EL (cell line): ENCODE measurements around the gene TMEM213.
A peak's percentile ranks its signal among the peaks of the same experiment; 100 is the strongest.

ENCODE experiments used
- DNase-seq: peaks from one replicate; pipeline ENCODE4 v3.0.0-alpha.2; 2016

Gene TMEM213

DNA sequence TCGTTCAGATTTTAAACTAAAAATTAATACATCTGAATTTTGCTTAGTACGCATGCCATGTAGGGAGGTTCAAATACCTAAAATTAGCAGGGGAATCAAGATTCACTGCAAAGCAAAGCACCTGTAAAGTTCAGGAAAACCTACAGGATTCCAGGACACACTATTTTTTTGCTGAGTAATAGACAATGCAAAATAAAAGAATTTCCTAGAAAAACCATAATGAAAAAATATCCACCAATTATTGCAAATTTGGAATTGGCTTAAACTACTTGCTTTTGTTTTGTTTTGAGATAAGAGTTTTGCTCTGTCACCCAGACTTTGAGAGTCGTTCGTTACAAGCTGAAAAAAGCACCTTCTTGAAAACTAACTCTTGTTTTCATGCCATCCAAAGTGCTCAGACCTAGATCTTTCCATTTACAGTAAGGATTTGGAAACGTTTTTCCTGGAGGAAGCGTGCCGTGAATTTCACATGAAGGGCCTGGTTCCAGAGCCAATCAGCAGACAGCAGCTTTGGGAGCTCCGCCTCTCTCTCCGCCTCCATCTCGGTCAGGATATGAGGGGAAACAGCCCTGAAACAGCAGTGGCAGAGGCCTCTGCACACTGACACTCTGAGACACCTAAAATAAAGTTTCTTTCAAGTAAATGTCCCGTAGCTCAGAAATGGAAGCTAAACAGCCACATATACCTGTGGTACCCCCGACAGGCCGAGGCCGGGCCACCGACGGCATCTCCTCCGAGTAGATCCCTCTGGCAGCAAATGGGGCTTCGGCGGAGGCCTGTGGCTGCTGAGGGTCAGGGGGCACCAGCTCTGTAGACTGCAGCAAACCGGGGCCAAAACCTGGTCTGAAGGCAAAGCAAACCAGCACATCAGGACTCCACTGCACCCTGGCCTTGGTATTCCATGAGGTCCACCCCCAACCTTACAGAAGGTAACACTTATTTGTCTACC lies 46.1 kb downstream of the TMEM213 start:
- DNase-seq: no peak

DNA sequence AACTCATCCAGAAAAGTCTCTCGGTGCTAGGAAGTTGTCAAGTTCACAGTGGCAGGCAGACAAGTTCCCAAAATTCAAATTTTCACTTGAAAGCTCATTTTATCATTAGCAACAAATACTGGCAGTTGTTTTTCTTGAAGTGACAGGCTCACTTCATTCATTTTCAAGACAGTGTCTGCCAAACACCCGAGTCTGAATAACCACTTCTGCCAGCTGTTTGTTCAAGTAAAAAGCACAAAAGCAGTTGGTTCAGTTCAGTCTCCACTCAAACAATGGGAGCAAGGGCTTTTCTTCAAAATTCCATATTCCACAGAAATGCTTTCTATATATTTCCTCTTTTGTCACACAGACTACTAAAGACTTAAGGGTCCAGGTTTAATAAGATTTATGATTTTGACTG lies 47.9 kb downstream of the TMEM213 start:
- DNase-seq: no peak

DNA sequence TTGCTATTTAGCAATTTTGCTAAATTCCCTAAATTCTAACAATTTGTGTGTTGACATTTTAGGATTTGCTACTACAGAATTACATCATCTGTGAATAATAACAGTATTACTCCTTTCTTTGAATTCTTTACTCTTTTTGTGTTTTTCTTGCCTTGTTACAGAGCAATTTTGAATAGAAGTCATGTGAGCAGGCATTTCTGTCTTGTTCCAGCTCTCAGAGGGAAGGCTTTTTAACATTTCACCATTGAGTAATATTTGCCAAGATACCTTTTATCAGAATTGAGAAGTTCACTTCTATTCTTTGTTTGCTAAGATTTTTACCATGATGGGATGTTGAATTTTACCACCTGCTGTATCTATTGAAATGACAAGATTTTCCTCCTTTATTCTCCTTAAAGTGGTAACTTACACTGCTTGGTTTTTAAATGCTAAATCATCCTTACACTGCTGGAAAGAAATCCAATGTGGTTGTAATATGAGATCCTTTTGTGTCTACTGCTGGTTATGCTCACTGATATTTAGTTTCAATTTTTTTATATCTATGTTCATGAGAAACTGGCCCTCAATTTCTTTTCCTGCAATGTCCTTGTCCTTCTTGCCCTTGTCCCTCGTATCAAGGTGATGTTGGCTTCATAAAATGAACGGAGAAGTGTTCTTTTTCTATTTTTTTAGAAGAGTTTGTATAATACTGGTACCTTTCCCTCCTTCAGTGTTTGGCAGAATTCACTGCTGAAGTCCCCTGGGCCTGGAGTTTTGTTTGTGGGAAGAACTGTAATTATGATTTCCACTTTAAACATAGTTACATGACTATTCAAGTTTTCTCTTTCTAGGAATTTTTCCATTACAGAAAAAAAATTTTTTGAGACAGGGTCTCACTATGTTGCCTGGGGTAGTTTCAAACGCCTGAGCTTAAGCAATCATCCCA lies 50.5 kb downstream of the TMEM213 start:
- no peak for DNase-seq

DNA sequence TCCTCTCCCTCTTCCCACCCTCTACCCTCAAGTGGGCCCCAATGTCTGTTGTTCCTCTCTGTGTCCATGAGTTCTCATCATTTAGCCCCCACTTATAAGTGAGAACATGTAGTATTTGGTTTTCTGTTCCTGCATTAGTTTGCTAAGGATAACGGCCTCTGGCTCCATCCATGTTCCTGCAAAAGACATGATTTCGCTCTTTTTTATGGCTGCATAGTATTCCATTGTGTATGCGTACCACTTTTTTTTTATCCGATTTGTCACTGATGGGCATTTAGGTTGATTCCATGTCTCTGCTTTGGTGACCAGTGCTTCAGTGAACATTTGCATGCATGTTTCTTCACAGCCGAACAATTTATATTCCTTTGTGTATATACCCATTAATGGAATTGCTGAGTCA lies 51.9 kb downstream of the TMEM213 start:
- DNase-seq: no peak

DNA sequence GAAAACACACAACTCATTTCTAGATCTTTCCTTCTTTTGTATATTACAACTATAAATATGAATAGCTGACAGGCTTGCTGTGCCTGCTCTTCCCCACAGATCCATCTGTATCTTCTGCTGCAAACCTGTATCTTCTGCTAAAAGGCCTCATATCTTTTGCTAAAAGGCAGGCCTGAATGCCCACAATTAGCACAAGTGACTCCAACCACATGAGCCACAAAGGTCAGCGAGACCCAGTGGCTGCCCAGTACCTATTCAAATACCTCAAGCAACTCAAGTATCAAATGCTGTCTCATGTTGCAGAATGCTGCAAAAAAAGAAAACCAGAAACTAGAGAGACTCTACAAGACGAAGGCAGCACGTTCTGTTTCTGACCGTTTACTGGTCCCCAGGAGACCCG lies 54.7 kb downstream of the TMEM213 start:
- DNase-seq: no peak

DNA sequence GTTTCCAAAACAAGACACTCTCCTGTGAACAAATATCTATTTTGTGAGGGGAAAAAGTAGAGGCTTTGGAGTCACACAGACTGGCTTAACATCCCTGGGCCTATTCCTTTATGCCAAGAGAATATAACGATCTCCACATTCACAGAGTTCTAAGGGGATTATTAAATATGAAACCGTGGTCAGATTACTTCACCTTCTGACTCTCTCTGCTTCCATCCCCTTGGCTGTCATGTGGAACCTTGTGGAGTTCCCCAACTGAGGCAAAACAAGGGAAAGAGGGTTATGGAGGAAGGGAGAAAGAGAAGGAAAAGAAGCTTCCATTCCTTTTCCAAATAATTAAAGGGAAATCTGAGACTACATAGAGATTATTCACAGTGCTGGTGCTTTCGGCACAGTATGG lies 55.7 kb downstream of the TMEM213 start:
- no peak for DNase-seq

- no peak for DNase-seq
These were observed 56.4 kb downstream of the TMEM213 start for GRCh38 chr7:138854115-138854645.

DNA sequence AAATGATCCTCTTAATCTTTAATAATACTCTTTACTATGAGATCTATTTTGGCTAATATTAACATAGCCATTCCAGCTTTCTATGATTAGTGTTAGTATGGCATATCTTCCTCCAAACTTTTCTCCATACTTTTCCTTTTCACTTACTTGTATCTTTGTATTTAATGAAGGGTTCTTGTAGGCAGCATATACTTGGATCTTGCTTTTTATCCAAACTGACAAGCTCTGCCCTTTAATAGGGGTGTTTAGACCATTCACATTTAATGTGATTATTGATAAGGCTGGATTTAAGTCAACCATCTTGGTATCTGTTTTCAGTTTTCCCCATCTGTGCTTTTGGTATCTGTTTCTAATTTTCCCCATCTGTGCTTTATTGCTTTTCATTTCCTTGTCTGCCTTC lies 59.9 kb downstream of the TMEM213 start:
- no peak for DNase-seq

DNA sequence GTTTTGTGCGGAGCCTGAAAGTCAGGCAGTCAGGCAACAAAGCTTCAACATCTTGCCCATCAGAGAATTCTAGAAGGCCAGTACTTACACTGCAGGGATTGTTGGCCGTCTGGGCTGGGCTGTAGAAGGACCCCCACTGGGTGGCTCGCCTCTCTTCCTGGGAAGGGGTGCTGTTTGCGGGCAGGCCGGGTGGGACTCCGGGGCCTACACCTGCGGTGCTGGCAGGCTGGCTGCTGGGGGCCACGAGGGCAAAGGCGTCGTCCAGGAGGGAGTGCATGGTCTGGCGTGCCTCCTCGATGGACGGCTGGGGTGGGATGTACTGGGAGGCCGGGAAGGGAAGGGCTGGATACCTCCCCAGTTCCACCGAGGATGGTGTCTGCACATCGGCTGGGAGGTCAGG lies 63.3 kb downstream of the TMEM213 start:
- DNase-seq: no peak

DNA sequence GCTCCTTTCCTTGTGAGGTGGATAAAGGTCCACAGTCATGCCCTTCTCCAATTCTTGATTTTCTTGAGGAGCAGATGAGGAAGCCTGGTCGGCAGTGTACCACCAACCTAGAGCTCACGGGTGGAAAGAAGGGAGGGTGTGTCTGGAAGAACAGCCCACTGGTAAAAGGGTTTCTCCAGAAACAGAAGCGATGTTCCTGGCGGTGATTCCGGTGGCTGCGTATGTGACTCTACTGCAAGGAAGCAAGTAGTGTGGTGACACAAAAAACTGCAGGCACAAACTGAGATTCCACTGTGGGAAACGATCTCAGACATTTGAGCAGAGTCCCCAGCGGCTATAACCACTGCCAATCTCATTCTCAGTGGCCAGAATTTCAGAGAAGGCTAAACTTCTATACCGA lies 66.1 kb downstream of the TMEM213 start:
- no peak for DNase-seq

GRCh38 chr7:138864667-138865066 lies 66.9 kb downstream of the TMEM213 start:
- DNase-seq: peak; percentile 77

DNA sequence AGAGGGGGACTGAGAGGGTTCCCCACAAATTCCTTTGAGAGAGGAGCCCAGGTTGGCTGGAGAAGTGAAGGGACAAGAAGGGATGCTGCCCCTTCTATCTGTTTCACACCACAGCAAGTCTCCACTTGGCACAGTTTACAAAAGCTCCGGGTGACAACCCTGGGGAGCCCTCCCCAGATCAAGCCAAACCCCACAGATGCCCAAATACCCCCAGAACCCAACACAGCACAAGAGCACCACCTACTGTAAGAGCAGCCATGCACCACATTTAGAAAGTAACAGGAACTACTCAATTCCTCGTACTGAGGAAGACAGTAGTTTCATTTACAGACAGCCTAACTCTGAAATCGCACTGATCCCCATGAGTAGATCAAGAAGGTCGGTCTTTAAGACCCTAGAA lies 68.0 kb downstream of the TMEM213 start:
- no peak for DNase-seq

DNA sequence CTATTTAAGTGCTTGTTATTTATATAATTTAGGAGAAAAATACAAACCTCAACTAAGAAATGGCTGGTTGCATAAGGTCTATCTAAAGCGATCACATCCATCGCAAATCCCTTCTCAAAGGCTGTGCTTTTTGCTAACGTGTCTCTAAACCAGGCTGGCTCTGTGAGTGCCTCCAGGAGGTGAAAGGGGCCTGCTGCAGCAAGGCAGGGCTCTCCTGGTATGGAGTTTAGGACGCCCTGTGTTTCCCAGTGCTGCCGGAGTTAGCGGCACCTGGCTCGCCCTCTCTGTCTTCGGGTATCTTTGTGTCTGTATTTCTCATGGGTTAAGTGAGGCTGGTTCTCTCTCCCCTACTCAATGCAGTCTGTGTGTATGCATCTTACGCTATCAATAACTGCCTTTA lies 68.6 kb downstream of the TMEM213 start:
- no peak for DNase-seq

DNA sequence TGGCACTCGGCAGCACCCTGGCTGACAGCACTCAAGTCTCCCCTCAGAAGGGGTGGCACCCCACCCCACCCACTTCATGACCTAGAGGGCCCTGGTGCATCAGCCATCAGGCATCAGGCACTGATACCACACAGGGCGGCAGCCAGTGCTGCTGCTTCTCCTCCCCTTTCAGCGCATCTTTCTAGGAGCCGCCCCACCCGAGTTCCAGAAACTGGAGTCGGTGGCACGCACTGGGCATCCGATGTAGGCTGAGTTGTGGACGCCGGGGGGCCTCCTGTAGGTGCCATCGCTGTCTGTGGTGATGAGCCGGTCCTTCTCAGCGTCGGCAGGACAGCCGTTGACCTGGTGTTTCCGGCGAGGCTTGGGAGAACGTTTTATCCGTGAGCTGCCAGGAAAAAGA lies 70.0 kb downstream of the TMEM213 start:
- DNase-seq: no peak

DNA sequence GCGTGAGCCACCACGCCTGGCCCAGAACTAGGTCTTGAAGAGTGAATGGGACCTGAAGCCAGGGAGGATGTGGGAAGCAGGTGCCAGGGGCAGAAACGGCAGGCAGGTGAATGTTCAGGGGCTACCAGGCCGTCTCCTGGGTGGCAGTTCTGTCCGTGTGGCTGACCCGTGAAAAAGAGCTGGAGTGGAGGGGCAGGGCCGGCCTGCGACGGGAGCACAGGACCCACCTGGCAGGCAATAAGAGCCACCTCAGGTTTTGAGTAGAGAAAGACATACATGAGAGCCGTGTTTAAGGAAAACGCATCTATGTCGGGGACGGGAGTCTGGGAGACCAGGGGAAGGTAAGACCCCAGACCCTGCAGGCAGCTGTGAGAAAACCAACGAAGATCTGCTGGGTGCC lies 70.9 kb downstream of the TMEM213 start:
- DNase-seq: no peak

GRCh38 chr7:138869353-138869752 lies 71.6 kb downstream of the TMEM213 start:
- no peak for DNase-seq

DNA sequence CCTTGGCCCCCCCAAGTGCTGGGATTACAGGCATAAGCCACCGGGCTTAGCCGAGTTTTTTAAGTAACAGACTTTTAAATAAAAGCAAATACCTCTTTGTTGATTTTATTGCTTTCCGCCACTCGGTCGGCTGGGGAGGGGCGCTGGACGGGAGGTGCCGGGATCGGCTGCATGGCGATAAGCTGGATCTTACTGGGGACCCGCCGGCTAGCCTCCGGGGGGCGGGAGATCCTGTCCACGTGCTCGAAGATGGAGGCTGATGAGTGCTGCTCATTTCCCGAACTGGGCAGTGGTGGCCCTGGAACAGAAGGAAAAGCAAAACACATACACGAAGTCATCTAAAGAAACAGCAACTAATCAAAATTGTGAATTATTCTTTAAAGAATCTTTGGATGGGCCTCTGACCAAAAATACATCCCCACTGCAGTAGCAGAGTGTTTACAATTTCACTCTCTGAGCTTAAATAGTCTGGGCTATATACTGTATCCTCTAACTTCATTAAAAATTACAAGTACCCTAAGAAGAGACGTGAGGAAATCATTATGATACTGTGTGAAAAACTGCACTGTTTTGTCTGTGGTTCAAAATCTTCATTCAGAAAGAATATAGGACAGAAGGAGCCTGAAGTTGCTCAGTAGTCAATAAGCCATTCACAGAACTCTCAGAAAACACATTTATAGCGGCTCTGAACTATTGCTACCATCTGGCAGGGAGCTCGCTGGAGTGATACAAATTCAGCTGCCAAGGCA lies 73.4 kb downstream of the TMEM213 start:
- no peak for DNase-seq

GRCh38 chr7:138871814-138872090 lies 74.0 kb downstream of the TMEM213 start:
- no peak for DNase-seq

- DNase-seq: peak; percentile 58
These were observed 74.8 kb downstream of the TMEM213 start for GRCh38 chr7:138872576-138872975.

GRCh38 chr7:138873220-138873892 lies 75.6 kb downstream of the TMEM213 start:
- no peak for DNase-seq

DNA sequence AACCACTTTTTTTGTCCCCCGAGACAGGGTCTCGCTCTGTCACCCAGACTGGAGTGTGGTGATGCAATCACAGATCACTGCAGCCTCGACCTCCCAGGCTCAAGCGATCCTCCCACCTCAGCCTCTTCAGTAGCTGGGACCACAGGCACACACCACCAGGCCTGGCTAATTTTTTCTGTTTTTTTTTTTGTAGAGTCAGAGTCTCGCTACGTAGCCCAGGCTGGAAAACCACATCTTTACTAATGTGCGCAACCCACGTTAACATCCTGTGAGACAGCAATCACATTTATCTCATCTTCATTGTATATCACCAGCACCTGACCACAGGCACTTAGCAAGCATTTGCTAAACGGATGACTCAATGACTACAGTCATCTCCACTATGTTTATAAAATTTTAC lies 78.0 kb downstream of the TMEM213 start:
- peak; percentile 85 for DNase-seq

- DNase-seq: peak; percentile 15
These were observed 78.5 kb downstream of the TMEM213 start for GRCh38 chr7:138876326-138876725.
